ENCODE data around the gene LYG2.

GRCh38 chr2:99217929-99218501 is 37.5 kb downstream of the LYG2 start:
- TF ChIP-seq CTCF (IDR thresholded peaks at IDR 0.05 in 8 of 11, conservative IDR thresholded peaks at IDR 0.05 in 3 of 11) (no peak), POLR2A (IDR thresholded peaks at IDR 0.05) (no peak)
